Measurements from ENCODE around the gene KLF3.

DNA sequence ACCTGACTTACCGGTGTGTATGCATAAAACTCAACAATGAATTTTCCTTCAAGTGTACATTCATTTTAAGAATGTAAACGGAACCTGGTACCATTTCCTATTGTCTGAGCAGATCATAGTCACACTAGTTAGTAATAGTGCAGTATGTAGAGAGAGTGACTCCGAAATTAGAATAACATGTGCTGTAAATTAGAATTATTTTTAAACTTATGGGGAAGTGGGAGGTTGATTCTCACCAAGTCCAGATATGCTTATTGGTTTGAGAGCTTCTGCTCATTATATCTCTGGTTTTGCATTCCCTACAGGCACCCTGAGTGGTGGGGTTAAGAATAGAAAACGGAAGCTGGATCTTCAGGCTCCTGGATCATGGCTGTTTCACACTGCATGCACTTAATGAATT, 39.6 kb downstream of the KLF3 start:
- TF ChIP-seq EZH2 (IDR thresholded peaks at IDR 0.05; ENCODE audit: low read depth): no peak
- TF ChIP-seq, protein P1, sequence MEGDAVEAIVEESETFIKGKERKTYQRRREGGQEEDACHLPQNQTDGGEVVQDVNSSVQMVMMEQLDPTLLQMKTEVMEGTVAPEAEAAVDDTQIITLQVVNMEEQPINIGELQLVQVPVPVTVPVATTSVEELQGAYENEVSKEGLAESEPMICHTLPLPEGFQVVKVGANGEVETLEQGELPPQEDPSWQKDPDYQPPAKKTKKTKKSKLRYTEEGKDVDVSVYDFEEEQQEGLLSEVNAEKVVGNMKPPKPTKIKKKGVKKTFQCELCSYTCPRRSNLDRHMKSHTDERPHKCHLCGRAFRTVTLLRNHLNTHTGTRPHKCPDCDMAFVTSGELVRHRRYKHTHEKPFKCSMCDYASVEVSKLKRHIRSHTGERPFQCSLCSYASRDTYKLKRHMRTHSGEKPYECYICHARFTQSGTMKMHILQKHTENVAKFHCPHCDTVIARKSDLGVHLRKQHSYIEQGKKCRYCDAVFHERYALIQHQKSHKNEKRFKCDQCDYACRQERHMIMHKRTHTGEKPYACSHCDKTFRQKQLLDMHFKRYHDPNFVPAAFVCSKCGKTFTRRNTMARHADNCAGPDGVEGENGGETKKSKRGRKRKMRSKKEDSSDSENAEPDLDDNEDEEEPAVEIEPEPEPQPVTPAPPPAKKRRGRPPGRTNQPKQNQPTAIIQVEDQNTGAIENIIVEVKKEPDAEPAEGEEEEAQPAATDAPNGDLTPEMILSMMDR (conservative IDR thresholded peaks at IDR 0.05): no peak

All from PC-9 (cell line).